ENCODE data around the gene GTF3A.

Gene GTF3A

DNA sequence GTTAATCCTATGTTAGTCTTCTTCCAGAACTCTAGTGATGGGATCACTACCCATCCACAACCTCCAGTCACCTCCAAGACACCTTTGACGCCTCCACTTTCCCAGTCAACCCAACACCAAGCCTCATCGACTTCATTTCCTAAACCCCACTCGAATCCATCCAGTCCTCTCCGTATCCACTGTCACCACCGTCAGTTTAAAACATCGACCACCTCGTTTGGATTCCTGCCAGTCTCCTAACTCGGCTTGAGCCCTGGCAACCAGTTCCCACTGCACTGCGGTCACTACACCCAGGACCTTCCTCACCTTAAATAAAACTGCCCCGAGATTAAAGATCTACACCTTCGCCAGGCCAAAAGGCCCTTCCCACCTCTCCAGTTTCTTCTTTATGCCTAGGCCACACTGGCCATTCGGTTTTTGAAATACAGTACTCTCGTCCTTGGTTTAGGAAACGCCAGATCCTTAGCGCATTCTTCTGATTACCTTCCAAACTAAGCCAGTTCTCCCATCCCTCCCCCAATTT, 24.7 kb downstream of the GTF3A start:
- no peak for DNase-seq

DNA sequence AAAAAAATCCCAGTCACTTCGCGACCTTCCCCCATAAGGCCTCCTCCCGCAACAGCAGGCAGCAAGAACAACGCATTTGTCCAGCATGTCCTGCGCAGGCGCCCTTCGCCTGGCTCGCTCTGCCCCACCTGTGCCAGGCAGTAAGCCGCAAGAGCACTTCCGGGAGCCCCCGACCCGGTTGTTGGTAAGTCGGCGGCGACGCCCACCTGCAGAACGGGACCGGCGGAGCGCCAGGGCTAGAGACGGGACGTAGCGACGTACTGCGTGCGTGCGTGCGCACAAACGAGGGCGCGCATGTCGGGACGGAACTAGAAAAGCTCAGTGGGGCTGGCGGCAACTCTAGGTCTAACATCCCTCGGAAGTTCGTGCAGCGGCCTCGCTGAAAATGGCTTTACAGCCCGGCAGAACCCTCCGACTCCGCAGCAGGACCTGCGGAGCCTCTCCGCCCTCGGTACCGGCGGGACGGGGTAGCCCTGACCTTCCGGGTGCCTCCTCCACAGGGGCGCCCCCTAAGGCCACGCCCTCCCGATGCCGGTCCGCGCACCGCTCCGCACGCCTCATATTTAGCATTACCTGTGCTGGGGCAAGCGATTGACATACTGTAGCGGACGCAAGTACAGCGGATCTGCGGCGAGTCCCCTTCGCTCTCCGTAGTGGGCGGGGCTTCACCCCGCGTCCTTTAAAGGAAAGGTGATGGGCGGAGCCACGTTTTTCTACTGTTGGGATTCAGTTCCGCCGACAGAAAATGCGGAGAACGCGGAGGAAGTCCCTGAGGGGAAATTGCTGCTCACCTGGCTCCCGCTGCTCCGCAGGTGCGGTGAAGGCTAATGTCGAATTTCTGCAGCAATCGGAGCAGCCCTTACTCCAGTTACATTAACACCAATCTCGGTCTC, 25.8 kb downstream of the GTF3A start, which contains the start of gene MTIF3:
Gene MTIF3, minus strand, starts transcription at position 629 of the 893 bp plus-strand sequence. CDS start 10,116 bp downstream, outside the sequence.
- peak; percentile 97 for DNase-seq

- DNase-seq = no peak
Measured at GRCh38 chr13:27450921-27451471, 26.6 kb downstream of the GTF3A start.

- no peak for DNase-seq
Measured at GRCh38 chr13:27455331-27455855, 31.0 kb downstream of the GTF3A start.

- no peak for DNase-seq
Measured at GRCh38 chr13:27461940-27462584, 37.6 kb downstream of the GTF3A start.

- DNase-seq = no peak
Measured at GRCh38 chr13:27463500-27463899, 39.1 kb downstream of the GTF3A start.

GRCh38 chr13:27465611-27466010, 41.2 kb downstream of the GTF3A start:
- no peak for DNase-seq

GRCh38 chr13:27466513-27466912, 42.1 kb downstream of the GTF3A start:
- no peak for DNase-seq

- no peak for DNase-seq
Measured at GRCh38 chr13:27470075-27470820, 45.8 kb downstream of the GTF3A start.

GRCh38 chr13:27472441-27472840, 48.0 kb downstream of the GTF3A start:
- no peak for DNase-seq

DNA sequence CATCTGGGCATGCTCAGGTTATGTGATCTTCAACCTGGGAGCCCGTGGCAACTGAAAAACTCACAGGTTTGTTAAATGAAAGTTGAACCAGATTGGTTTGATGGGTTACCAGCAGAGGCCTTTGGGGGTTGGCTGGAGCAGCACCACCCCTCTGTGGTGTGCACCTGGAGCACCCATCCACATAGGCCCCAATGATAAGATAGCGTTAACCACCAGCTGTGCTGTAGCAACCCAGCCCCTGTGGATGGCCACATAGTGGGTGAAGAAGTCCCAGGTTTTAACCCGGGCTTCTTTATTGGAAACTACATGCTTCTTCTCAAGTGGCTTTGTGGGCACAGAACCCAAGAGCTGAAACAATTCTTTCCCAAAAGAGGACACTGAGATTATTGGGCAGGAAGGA, 48.5 kb downstream of the GTF3A start:
- no peak for DNase-seq

GRCh38 chr13:27474751-27475268, 50.4 kb downstream of the GTF3A start:
- no peak for DNase-seq

DNA sequence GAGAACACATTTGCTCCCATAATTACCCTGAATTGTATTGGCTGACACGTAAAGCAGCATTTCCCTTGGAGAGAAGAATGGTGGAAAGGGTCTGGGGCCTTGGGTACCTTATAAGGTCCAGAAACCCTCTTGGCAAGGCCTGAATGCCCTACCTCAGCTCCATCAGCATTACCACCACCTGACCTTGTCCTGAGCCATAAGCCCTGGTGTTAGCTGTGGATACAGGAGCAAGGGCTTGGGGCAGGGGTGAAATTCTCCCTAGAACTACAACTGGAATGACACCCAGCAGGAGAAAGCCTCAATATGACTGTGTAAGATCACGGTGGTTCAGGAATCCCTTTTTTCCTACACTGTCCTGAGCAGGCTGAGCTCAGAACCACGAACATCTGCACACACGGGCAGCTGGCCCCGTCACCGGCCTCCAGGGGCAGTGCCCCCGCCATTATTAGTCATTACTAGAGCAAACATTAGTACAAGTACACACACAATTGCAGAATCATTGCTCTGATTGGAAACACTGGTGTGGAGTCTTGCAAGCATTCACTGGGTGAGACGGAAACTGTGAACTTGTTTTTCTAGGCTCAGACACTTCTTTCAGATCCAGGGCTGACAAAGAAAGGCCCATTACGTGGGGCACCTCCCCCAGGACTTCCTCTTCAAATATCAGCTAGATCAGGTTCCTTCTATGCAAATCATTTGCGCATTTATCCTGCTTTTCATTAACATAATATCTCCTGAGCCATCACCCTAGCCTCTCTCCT, 52.7 kb downstream of the GTF3A start:
- peak; percentile 16 for DNase-seq

GRCh38 chr13:27481766-27482165, 57.3 kb downstream of the GTF3A start:
- peak; percentile 52 for DNase-seq

- DNase-seq = no peak
Measured at GRCh38 chr13:27482983-27483382, 58.6 kb downstream of the GTF3A start.

DNA sequence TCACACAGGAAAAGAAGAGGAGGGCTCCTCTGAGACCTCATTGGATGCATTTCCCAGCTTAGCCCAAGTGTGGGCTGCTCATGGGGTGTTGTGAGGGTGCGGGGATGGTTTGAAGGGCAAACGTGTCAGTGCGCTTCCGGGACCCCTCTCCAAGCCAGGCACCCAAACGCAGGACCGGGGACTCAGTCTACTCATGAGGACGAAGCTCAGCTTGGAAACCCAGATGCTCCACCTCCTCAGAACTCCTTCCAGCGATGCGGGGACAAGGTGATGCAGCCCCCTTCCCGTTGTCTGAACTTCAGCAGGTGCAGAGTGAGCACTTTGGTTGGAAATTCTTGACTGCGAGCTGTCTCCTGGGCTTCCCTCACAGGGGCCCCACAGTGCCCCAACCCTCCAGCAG, 59.0 kb downstream of the GTF3A start:
- DNase-seq = no peak
